Measurements from ENCODE around the gene SLC37A1. TPM values are rescaled to one million over a fixed set of nuclear protein-coding genes. Genes with fewer than 3 reads are reported as not detected.
A peak's percentile ranks its signal among the peaks of the same experiment; 100 is the strongest.

Gene SLC37A1
- total and polyA plus RNA-seq, 8 donors, result 4.7 to 14.3 (median 7.9) TPM

- Histone ChIP-seq H3K27me3 (no peaks in the 10 kb centered on the region), H3K27ac (no peak overlapping the region), H3K36me3 (peaks cover 0 to 22% (median 0%) of the 10 kb centered on the region in 3 donors), H3K9me3 (no peaks in the 10 kb centered on the region), H3K4me1 (no peaks in the 10 kb centered on the region), H3K4me3 (no peak overlapping the region)
- no peak for DNase-seq
- intact Hi-C loops (cut with DNase I), result no loop called here
- no peak for FAIRE-seq
- no peak for ATAC-seq
- no peak for TF ChIP-seq CTCF (IDR thresholded peaks at IDR 0.05)
- WGBS, 2 donors, result 91 to 92% methylated on average over 6 of the region's 6 CpGs
Observed at GRCh38 chr21:42558368-42558767, 44.7 kb downstream of the SLC37A1 start.

- H3K9me3 ChIP-seq, result no peaks in the 10 kb centered on the region
- TF ChIP-seq CTCF (IDR thresholded peaks at IDR 0.05), result no peak
- H3K4me1 ChIP-seq, result no peaks in the 10 kb centered on the region
- intact Hi-C loops (cut with DNase I), result no loop called here
- FAIRE-seq (no peak), DNase-seq (no peak), ATAC-seq (no peak)
- peaks cover 0 to 22% (median 0%) of the 10 kb centered on the region in 3 donors for H3K36me3 ChIP-seq
- H3K4me3 ChIP-seq, result no peak overlapping the region
- no peaks in the 10 kb centered on the region for H3K27me3 ChIP-seq
- H3K27ac ChIP-seq, result no peak overlapping the region
- 83 to 87% methylated on average over 15 of the region's 15 CpGs for WGBS, 2 donors
Observed at GRCh38 chr21:42558846-42559245, 45.2 kb downstream of the SLC37A1 start.

- intact Hi-C loops (cut with DNase I), result no loop called here
- Histone ChIP-seq H3K36me3 (peaks cover 0 to 22% (median 0%) of the 10 kb centered on the region in 3 donors), H3K4me1 (no peaks in the 10 kb centered on the region), H3K9me3 (no peaks in the 10 kb centered on the region), H3K4me3 (no peak overlapping the region), H3K27ac (no peak overlapping the region), H3K27me3 (no peaks in the 10 kb centered on the region)
- no peak for FAIRE-seq
- DNase-seq, result no peak
- TF ChIP-seq CTCF (IDR thresholded peaks at IDR 0.05), result no peak
- ATAC-seq, result no peak
- WGBS, 2 donors, result 94 to 98% methylated on average over 13 of the region's 13 CpGs
Observed at GRCh38 chr21:42559326-42559725, 45.7 kb downstream of the SLC37A1 start.

DNA sequence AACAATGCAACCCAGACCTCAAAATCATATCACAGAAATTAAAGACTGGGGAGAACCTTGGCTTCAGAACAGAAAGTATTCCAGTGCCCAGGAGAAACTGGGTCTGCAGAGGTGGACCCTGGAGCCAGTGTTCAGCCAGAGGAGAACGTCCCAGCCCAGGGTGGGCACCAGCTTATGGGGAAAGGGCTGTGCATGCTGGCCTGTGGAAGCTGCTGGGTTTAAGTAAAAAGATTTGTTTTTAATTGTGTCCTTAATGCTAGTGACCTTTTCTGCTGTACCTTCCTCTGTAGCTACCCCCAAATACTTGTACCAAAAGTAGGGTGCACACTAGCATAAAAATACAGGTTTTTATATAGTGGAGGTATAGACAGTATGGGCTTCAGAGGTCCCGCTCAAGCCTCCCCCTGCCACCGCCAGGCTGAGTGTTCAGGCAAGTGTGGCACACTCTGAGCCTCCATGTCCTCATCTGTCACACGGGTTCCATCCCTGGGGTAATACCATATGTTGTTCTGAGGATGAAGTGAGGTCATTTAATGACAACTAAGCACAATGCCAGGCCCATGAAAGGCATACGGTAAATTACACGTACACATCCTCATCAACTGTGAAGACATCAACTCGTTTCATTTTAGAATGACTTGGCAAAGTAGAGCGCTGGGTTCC lies 47.0 kb downstream of the SLC37A1 start:
- no peak for DNase-seq
- WGBS, 2 donors, result 91 to 92% methylated on average over 8 of the region's 8 CpGs
- H3K36me3 ChIP-seq, result peaks cover 0 to 21% (median 0%) of the 10 kb centered on the region in 3 donors

More for the DNA sequence above, 47.0 kb downstream of the SLC37A1 start:
- ATAC-seq, result peak in 1 of 4 donors; percentile 13
- Histone ChIP-seq H3K27me3 (no peaks in the 10 kb centered on the region), H3K9me3 (no peaks in the 10 kb centered on the region), H3K4me3 (no peak overlapping the region), H3K27ac (no peak overlapping the region), H3K4me1 (no peaks in the 10 kb centered on the region)
- no peak for TF ChIP-seq CTCF (IDR thresholded peaks at IDR 0.05)
- intact Hi-C loops (cut with DNase I), result no loop called here
- FAIRE-seq, result no peak
